Sigmoid colon (tissue), 7 donors: ENCODE measurements around the gene ELP4. TPM values are rescaled to one million over a fixed set of nuclear protein-coding genes. Genes with fewer than 3 reads are reported as not detected.

Experiments
- DNase-seq: peaks from one replicate; pipeline ENCODE4 v3.0.0-alpha.2; 2019
- H3K27ac ChIP-seq, 4 donors: fragments of 200-600 bp; sonication (generic); one replicate each; pipeline ENCODE4 v1.5.1; 2016 to 2019; ENCODE audit warnings: mild to moderate bottlenecking in 1 of 4
- H3K27me3 ChIP-seq, 3 donors: fragments of 200-600 bp; sonication (generic); one replicate each; pipeline ENCODE4 v1.5.1; 2019; ENCODE audit warnings: mild to moderate bottlenecking in 1 of 3
- H3K36me3 ChIP-seq, 4 donors: fragments of 200-600 bp; sonication (generic); one replicate each; pipeline ENCODE4 v1.5.1; 2016 to 2019
- H3K4me1 ChIP-seq, 4 donors: fragments of 200-600 bp; sonication (generic); one replicate each; pipeline ENCODE4 v1.5.1; 2017 to 2019
- H3K4me3 ChIP-seq, 4 donors: fragments of 200-600 bp; sonication (generic); one replicate each; pipeline ENCODE4 v1.5.1; 2017 to 2019; ENCODE audit warnings: mild to moderate bottlenecking in 2 of 4, moderate library complexity in 1 of 4
- H3K9me3 ChIP-seq, 4 donors: fragments of 200-600 bp in 3 of 4; sonication (generic) in 3 of 4; one replicate each; pipeline versions ENCODE4 v1.5.1 to v1.6.1; 2013 to 2019
- EP300 ChIP-seq, 4 donors: sonication (generic); formaldehyde crosslinking; IDR thresholded peaks; one replicate each; pipeline ENCODE4 v1.6.1; 2017; ENCODE audit warnings: antibody characterized with exemption in 4 of 4
- POLR2A ChIP-seq, 2 donors: fragments of 450-650 bp; IDR thresholded peaks; one replicate each; pipeline ENCODE4 v1.6.1; 2016; ENCODE audit warnings: antibody characterized with exemption in 2 of 2, mild to moderate bottlenecking in 2 of 2, moderate library complexity in 2 of 2
- POLR2AphosphoS5 ChIP-seq, 4 donors: sonication (generic); formaldehyde crosslinking; IDR thresholded peaks; one replicate each; pipeline ENCODE4 v1.6.1; 2017; ENCODE audit warnings: antibody characterized with exemption in 4 of 4
- WGBS, 2 donors: extraction: QIAGEN DNeasy Blood & Tissue Kit; methylation state at CpG; one replicate each; pipeline ENCODE4 v1.1.7; 2013; 5-methylcytosine and 5-hydroxymethylcytosine counted together
- intact Hi-C: fragments of 100-400 bp; cut with DNase I; formaldehyde crosslinking; loops from one replicate; pipeline ENCODE4 v1.15.1; 2023
- polyA plus RNA-seq, 3 donors: library from polyadenylated mRNA; stranded (reverse); fragments of 200-250 nt; gene quantifications; one replicate each; pipeline ENCODE4 v1.2.3, GENCODE V29; 2013
- total RNA-seq, 4 donors: library from RNA; depleted of rRNA; stranded (reverse); fragments of >200 nt; gene quantifications; one replicate each; pipeline ENCODE4 v1.1.0, GENCODE V29; 2016
- TF ChIP-seq, protein P1 (sequence below), 4 experiments: fragments of 450-650 bp in 3 of 4; fragments of 200-600 bp in 1 of 4; IDR thresholded peaks; one replicate each; pipeline ENCODE4 v1.5.1; 2016 to 2019; ENCODE audit warnings: antibody characterized with exemption in 4 of 4, mild to moderate bottlenecking in 3 of 4, moderate library complexity in 2 of 4
- donor health status: healthy with polysubstance abuse.
- donor health status: Bipolar disorder and iron deficiency.
- donor health status: healthy.

ELP4 gene
- total and polyA plus RNA-seq, 7 donors = 9.0 to 32.7 (median 18.5) TPM

DNA sequence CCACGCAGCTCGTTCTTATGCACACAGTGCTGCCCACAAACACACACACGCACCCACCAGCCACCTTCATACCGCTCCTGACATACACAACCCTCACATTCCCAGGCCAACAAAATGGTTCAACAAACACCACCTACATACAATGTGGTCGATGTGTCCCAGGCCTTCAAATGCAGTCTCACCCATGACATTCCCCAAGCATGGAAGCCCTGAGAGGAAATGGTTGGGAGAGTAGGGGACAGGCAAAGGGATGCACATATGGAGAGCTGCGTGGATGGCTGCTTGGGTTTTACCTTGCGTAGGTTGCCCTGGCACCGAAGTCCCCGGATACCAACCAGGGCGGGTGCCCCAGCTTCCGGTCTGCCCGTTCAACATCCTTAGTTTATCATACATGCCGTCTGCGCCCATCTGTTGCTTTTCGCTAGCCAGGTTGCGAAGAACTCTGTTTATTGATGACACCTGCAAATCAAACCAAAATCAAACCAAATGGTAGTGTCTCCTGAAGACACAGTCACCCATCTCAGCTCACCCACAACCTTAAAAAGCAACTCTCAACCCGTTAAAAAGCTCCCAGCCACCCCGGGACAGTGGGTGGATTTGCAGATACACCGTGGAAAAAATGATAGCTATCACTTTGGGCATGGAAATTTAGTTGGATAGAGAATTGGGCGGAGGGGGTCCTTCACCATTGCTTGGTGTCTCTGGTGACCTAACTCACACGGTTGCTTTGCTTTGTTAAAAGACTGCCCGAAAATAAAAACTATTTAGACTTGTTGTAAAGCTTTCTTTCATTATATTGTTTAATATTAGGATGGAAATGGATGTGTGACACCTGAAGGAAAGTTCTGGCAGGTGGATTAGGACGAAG lies 291.1 kb downstream of the ELP4 start:
- intact Hi-C loops = no loop called here
- H3K27me3 ChIP-seq = peaks cover 77 to 100% (median 90%) of the 10 kb centered on the region in 3 donors
- H3K4me1 ChIP-seq = peaks cover 0 to 48% (median 44%) of the 10 kb centered on the region in 4 donors
- no peak for DNase-seq
- 10 to 19% methylated on average over 23 of the region's 23 CpGs for WGBS, 2 donors
- peaks cover 0 to 4% (median 0%) of the 10 kb centered on the region in 4 donors for H3K9me3 ChIP-seq
- no peaks in the 10 kb centered on the region for H3K36me3 ChIP-seq
- H3K27ac ChIP-seq = no peak overlapping the region
- TF ChIP-seq POLR2A (IDR thresholded peaks at IDR 0.05) = no peak
- no peak for TF ChIP-seq EP300 (IDR thresholded peaks at IDR 0.05)
- no peak for TF ChIP-seq POLR2AphosphoS5 (IDR thresholded peaks at IDR 0.05)
- TF ChIP-seq, protein P1, sequence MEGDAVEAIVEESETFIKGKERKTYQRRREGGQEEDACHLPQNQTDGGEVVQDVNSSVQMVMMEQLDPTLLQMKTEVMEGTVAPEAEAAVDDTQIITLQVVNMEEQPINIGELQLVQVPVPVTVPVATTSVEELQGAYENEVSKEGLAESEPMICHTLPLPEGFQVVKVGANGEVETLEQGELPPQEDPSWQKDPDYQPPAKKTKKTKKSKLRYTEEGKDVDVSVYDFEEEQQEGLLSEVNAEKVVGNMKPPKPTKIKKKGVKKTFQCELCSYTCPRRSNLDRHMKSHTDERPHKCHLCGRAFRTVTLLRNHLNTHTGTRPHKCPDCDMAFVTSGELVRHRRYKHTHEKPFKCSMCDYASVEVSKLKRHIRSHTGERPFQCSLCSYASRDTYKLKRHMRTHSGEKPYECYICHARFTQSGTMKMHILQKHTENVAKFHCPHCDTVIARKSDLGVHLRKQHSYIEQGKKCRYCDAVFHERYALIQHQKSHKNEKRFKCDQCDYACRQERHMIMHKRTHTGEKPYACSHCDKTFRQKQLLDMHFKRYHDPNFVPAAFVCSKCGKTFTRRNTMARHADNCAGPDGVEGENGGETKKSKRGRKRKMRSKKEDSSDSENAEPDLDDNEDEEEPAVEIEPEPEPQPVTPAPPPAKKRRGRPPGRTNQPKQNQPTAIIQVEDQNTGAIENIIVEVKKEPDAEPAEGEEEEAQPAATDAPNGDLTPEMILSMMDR (IDR thresholded peaks at IDR 0.05) = no peak
- no peak overlapping the region for H3K4me3 ChIP-seq

DNA sequence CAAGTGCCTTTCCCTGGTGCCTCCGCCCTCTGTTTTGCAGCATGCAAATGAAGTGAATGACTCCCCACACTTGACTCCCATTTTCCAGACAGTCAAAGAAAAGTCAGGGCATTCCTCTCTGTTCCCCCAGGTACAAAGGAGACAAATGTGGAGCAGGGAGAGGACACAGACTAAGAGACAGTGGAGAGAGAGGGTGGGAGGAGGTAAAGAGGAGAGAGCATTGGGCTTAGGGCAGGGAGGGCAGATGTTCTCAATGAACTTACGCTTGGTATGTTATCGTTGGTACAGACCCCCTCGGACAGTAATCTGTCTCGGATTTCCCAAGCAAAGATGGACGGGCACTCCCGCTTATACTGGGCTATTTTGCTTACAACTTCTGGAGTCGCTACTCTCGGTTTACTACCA lies 291.7 kb downstream of the ELP4 start:
- H3K27me3 ChIP-seq = peaks cover 84 to 100% (median 97%) of the 10 kb centered on the region in 3 donors
- intact Hi-C loops = no loop called here
- WGBS, 2 donors = 12 to 17% methylated on average over 9 of the region's 9 CpGs
- H3K4me1 ChIP-seq = peaks cover 0 to 55% (median 51%) of the 10 kb centered on the region in 4 donors
- TF ChIP-seq POLR2AphosphoS5 (IDR thresholded peaks at IDR 0.05) (no peak), POLR2A (IDR thresholded peaks at IDR 0.05) (no peak), EP300 (IDR thresholded peaks at IDR 0.05) (no peak)
- TF ChIP-seq, protein P1 (IDR thresholded peaks at IDR 0.05) = no peak
- peaks cover 0 to 4% (median 0%) of the 10 kb centered on the region in 4 donors for H3K9me3 ChIP-seq
- no peak for DNase-seq
- H3K27ac ChIP-seq = no peak overlapping the region
- H3K36me3 ChIP-seq = no peaks in the 10 kb centered on the region
- no peak overlapping the region for H3K4me3 ChIP-seq

DNA sequence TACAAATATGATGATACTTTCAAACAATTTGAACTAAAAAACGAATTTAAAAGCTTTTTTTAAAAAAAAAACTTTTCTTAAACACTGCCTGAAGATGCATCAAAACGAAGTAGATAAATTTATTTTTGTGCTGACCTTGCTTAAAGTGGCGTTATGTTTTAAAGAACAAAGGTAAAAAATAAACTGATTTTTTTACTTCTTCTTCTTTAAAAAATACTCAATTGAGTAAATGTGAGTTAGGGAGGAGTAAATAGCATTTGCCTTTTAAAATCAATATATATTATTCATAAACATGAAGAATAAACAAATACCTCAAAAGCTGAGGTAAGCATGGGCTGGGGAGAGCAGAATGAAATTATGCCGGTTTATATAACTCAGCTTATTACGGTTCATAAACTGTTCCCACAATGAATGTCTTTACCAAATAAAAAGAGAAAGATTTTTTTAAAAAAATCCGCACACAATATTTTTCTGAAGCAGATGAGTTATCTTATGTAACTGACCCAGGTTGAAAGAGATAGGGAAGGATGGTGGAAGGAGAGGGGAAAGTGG lies 292.5 kb downstream of the ELP4 start:
- peaks cover 0 to 4% (median 0%) of the 10 kb centered on the region in 4 donors for H3K9me3 ChIP-seq
- 9 to 11% methylated on average over 6 of the region's 6 CpGs for WGBS, 2 donors
- TF ChIP-seq POLR2AphosphoS5 (IDR thresholded peaks at IDR 0.05) = no peak
- no peak for TF ChIP-seq POLR2A (IDR thresholded peaks at IDR 0.05)
- TF ChIP-seq, protein P1 (IDR thresholded peaks at IDR 0.05) = no peak
- no peak for TF ChIP-seq EP300 (IDR thresholded peaks at IDR 0.05)
- H3K27me3 ChIP-seq = peaks cover 92 to 100% (median 98%) of the 10 kb centered on the region in 3 donors
- H3K4me1 ChIP-seq = peaks cover 0 to 58% (median 52%) of the 10 kb centered on the region in 4 donors
- no peak for DNase-seq
- H3K36me3 ChIP-seq = no peaks in the 10 kb centered on the region
- H3K27ac ChIP-seq = no peak overlapping the region
- no peak overlapping the region for H3K4me3 ChIP-seq
- intact Hi-C loops = no loop called here

DNA sequence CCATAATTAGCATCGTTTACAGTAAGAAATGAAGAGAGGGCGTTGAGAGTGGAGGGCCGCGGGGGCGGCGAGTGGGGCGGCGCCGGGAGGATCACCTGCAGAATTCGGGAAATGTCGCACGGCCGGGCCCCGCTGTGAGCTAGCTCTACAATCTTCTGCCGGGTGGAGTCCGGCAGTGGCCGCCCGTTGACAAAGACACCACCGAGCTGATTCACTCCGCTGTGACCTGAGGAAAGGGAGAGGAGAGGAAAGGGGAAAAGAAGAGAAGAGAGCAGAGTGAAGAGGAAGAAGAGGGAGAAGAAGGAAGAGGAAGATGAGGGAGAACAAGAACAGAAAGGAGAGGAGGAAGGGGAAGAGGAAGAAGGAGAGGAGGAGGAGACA lies 293.0 kb downstream of the ELP4 start:
- Histone ChIP-seq H3K36me3 (no peaks in the 10 kb centered on the region), H3K4me1 (peaks cover 0 to 55% (median 48%) of the 10 kb centered on the region in 4 donors), H3K4me3 (no peak overlapping the region), H3K27ac (no peak overlapping the region), H3K9me3 (peaks cover 0 to 4% (median 0%) of the 10 kb centered on the region in 4 donors), H3K27me3 (peaks cover 95 to 100% (median 100%) of the 10 kb centered on the region in 3 donors)
- intact Hi-C loops = no loop called here
- DNase-seq = no peak
- TF ChIP-seq, protein P1 (IDR thresholded peaks at IDR 0.05) = no peak
- WGBS, 2 donors = 9 to 18% methylated on average over 20 of the region's 20 CpGs
